H9 (cell line): Measurements from ENCODE around the gene NACC2. TPM values are rescaled to one million over a fixed set of nuclear protein-coding genes. Genes with fewer than 3 reads are reported as not detected.

Experiments used
- DNase-seq: peaks from one replicate; pipeline ENCODE4 v3.0.0-alpha.2; 2017
- H2AFZ ChIP-seq: one replicate; pipeline ENCODE4 v1.6.1; 2013; ENCODE audit warnings: mild to moderate bottlenecking, low read length, control low read depth, moderate library complexity
- H2AK5ac ChIP-seq: 2 replicates; pipeline ENCODE4 v1.6.1; 2013; ENCODE audit warnings: low read length, control low read depth, mixed read lengths; ENCODE audit not compliant: insufficient read length
- H2BK120ac ChIP-seq: one replicate; pipeline ENCODE4 v1.6.1; 2013; ENCODE audit warnings: low read depth, mild to moderate bottlenecking, low read length, control low read depth, inconsistent platforms; ENCODE audit not compliant: poor library complexity, severe bottlenecking
- H2BK12ac ChIP-seq: 2 replicates; pipeline ENCODE4 v1.6.1; 2013; ENCODE audit warnings: low read length, control low read depth, mixed read lengths, low read depth; ENCODE audit not compliant: insufficient read length
- H2BK15ac ChIP-seq: 2 replicates; pipeline ENCODE4 v1.6.1; 2013; ENCODE audit warnings: low read depth, low read length, control low read depth
- H2BK20ac ChIP-seq: one replicate; pipeline ENCODE4 v1.6.1; 2013; ENCODE audit warnings: low read depth, mild to moderate bottlenecking, low read length, control low read depth, inconsistent platforms; ENCODE audit not compliant: poor library complexity, severe bottlenecking
- H2BK5ac ChIP-seq: 2 replicates; pipeline ENCODE4 v1.6.1; 2013; ENCODE audit warnings: low read length, control low read depth, mixed read lengths; ENCODE audit not compliant: insufficient read length
- H3K14ac ChIP-seq: 2 replicates; pipeline ENCODE4 v1.6.1; 2013; ENCODE audit warnings: low read length, control low read depth; ENCODE audit not compliant: insufficient read depth
- H3K18ac ChIP-seq: 2 replicates; pipeline ENCODE4 v1.6.1; 2013; ENCODE audit warnings: low read depth, mild to moderate bottlenecking, mixed read lengths, low read length, control low read depth; ENCODE audit not compliant: insufficient read length
- H3K23ac ChIP-seq: 2 replicates; pipeline ENCODE4 v1.6.1; 2013; ENCODE audit warnings: low read length, control low read depth, mixed read lengths, low read depth; ENCODE audit not compliant: insufficient read length
- H3K23me2 ChIP-seq: 2 replicates; pipeline ENCODE4 v1.6.1; 2013; ENCODE audit warnings: low read depth, mild to moderate bottlenecking, mixed read lengths, low read length, control low read depth; ENCODE audit not compliant: insufficient read length, poor library complexity, severe bottlenecking
- H3K27ac ChIP-seq: 2 replicates; pipeline ENCODE4 v1.5.1; 2013; ENCODE audit warnings: low read length, control low read depth, mixed read lengths, low read depth; ENCODE audit not compliant: insufficient read length
- H3K27me3 ChIP-seq: 2 replicates; pipeline ENCODE4 v1.6.1; 2013; ENCODE audit warnings: low read length, control low read depth, inconsistent platforms; ENCODE audit not compliant: insufficient read depth
- H3K4ac ChIP-seq: 2 replicates; pipeline ENCODE4 v1.6.1; 2013; ENCODE audit warnings: low read depth, mild to moderate bottlenecking, control low read depth, inconsistent platforms, low read length, moderate library complexity
- H3K4me1 ChIP-seq: 2 replicates; pipeline ENCODE4 v1.6.1; 2013; ENCODE audit warnings: low read length, control low read depth, inconsistent platforms; ENCODE audit not compliant: insufficient read depth
- H3K4me2 ChIP-seq: 2 replicates; pipeline ENCODE4 v1.6.1; 2013; ENCODE audit warnings: low read length, control low read depth, mixed read lengths; ENCODE audit not compliant: insufficient read length, insufficient read depth
- H3K56ac ChIP-seq: 2 replicates; pipeline ENCODE4 v1.6.1; 2013; ENCODE audit warnings: low read depth, mild to moderate bottlenecking, mixed read lengths, low read length, control low read depth; ENCODE audit not compliant: insufficient read length
- H3K79me1 ChIP-seq: 2 replicates; pipeline ENCODE4 v1.6.1; 2013; ENCODE audit warnings: low read depth, mild to moderate bottlenecking, moderate library complexity, low read length, control low read depth, inconsistent platforms; ENCODE audit not compliant: insufficient read depth, poor library complexity, severe bottlenecking
- H3K79me2 ChIP-seq: 2 replicates; pipeline ENCODE4 v1.6.1; 2013; ENCODE audit warnings: low read length, control low read depth, inconsistent platforms; ENCODE audit not compliant: insufficient read depth
- H3K9ac ChIP-seq: 2 replicates; pipeline ENCODE4 v1.6.1; 2013; ENCODE audit warnings: low read length, control low read depth, mixed read lengths; ENCODE audit not compliant: insufficient read length; ENCODE audit errors: extremely low read depth
- H3K9me3 ChIP-seq: one replicate; pipeline ENCODE4 v1.6.1; 2013; ENCODE audit warnings: low read depth, low read length, inconsistent platforms; ENCODE audit not compliant: control insufficient read depth
- H3T11ph ChIP-seq: one replicate; pipeline ENCODE4 v1.6.1; 2013; ENCODE audit warnings: mild to moderate bottlenecking, low read length, control low read depth, inconsistent platforms
- H4K20me1 ChIP-seq: one replicate; pipeline ENCODE4 v1.6.1; 2013; ENCODE audit not compliant: control insufficient read depth, insufficient read length, insufficient read depth
- H4K5ac ChIP-seq: 2 replicates; pipeline ENCODE4 v1.6.1; 2013; ENCODE audit warnings: low read depth, mild to moderate bottlenecking, mixed read lengths, low read length, control low read depth; ENCODE audit not compliant: insufficient read length
- H4K8ac ChIP-seq: replicated peaks from 2 replicates; pipeline ENCODE4 v1.6.1; 2013; ENCODE audit warnings: low read length, control low read depth, mixed read lengths, low read depth; ENCODE audit not compliant: insufficient read length
- H4K91ac ChIP-seq: 2 replicates; pipeline ENCODE4 v1.6.1; 2013; ENCODE audit warnings: low read depth, mild to moderate bottlenecking, moderate library complexity, mixed read lengths, low read length, control low read depth; ENCODE audit not compliant: insufficient read length
- H3K27ac Mint-ChIP-seq, 3 experiments: 2 replicates in 2 of 3; 3 replicates in 1 of 3; pipeline ENCODE4 v1.8.0; 2020 to 2021; ENCODE audit warnings: mixed read lengths in 3 of 3, mild to moderate bottlenecking in 1 of 3, moderate library complexity in 1 of 3
- H3K27me3 Mint-ChIP-seq: 2 replicates; pipeline ENCODE4 v1.8.0; 2021; ENCODE audit warnings: low read depth, mild to moderate bottlenecking, moderate library complexity, mixed read lengths
- H3K36me3 Mint-ChIP-seq, 3 experiments: 2 replicates in 2 of 3; 3 replicates in 1 of 3; pipeline ENCODE4 v1.8.0; 2020 to 2021; ENCODE audit warnings: low read depth in 3 of 3, mixed read lengths in 3 of 3; ENCODE audit not compliant: insufficient read depth in 1 of 3
- H3K4me1 Mint-ChIP-seq, 2 experiments: 2 replicates each; pipeline ENCODE4 v1.8.0; 2020; ENCODE audit warnings: mixed read lengths in 2 of 2
- H3K4me3 Mint-ChIP-seq, 2 experiments: 2 replicates in 1 of 2; 3 replicates in 1 of 2; pipeline ENCODE4 v1.8.0; 2020 to 2021; ENCODE audit warnings: mild to moderate bottlenecking in 2 of 2, mixed read lengths in 2 of 2, moderate library complexity in 1 of 2
- H3K9me3 Mint-ChIP-seq, 2 experiments: 2 replicates in 1 of 2; 3 replicates in 1 of 2; pipeline ENCODE4 v1.8.0; 2020; ENCODE audit warnings: mild to moderate bottlenecking in 2 of 2, mixed read lengths in 2 of 2, moderate library complexity in 1 of 2
- CTCF ChIP-seq: fragments of 200-600 bp; sonication (generic); conservative IDR thresholded peaks from 3 replicates; pipeline ENCODE4 v1.8.0; 2021; ENCODE audit warnings: antibody characterized with exemption, mild to moderate bottlenecking
- whole genome bisulfite sequencing: extraction: QIAGEN DNeasy Blood & Tissue Kit; methylation state at CpG from one replicate; pipeline ENCODE4 v1.1.7; 2013; ENCODE audit warnings: missing lambda C conversion rate, low lambda C conversion rate, mixed read lengths; ENCODE audit not compliant: insufficient read length; ENCODE audit errors: extremely low coverage; 5-methylcytosine and 5-hydroxymethylcytosine counted together
- total RNA-seq: library from RNA; stranded (reverse); gene quantifications from 2 replicates; pipeline ENCODE4 v1.2.1, GENCODE V29; 2021

Gene NACC2
- total RNA-seq, 1 experiment from 2014 or later: 11.5 TPM

- Mint-ChIP-seq H3K4me1 (peaks cover 17 to 31% of the 10 kb centered on the region in 2 experiments), H3K27ac (peak overlapping the region in 1 of 3 experiments; percentile 83; a peak in 1 of 7 replicates), H3K9me3 (no peaks in the 10 kb centered on the region), H3K36me3 (peaks cover 0 to 6% (median 0%) of the 10 kb centered on the region in 3 experiments; a peak in 2 of 7 replicates), H3K4me3 (peak overlapping the region; percentile 65 to 80), H3K27me3 (no peaks in the 10 kb centered on the region)
- Histone ChIP-seq H3K27ac (no peak overlapping the region), H2BK15ac (no peak overlapping the region), H2BK20ac (no peak overlapping the region), H2BK5ac (no peak overlapping the region), H3K4me2 (peak overlapping the region; percentile 55), H3K14ac (no peak overlapping the region), H3K27me3 (no peaks in the 10 kb centered on the region), H3K23me2 (peaks cover 7% of the 10 kb centered on the region), H3K18ac (no peak overlapping the region), H3K9ac (no peak overlapping the region), H4K8ac (no peak overlapping the region), H2AFZ (no peak overlapping the region), H4K5ac (no peak overlapping the region), H4K91ac (no peak overlapping the region), H3K4me1 (no peaks in the 10 kb centered on the region), H4K20me1 (no peaks in the 10 kb centered on the region), H3K56ac (no peak overlapping the region), H2BK120ac (no peak overlapping the region), H3K4ac (no peak overlapping the region), H3K79me2 (no peaks in the 10 kb centered on the region), H3T11ph (no peak overlapping the region), H2AK5ac (no peak overlapping the region), H3K9me3 (no peaks in the 10 kb centered on the region), H3K23ac (no peak overlapping the region), H3K79me1 (no peaks in the 10 kb centered on the region), H2BK12ac (no peak overlapping the region)
- peak; percentile 79 for DNase-seq
- TF ChIP-seq CTCF: no peak
- no CpG with 5 or more reads among the region's 31 CpGs for WGBS
Measured at GRCh38 chr9:136051837-136052471, 43.1 kb downstream of the NACC2 start.
